ENCODE measurements around the gene MPP7.

Gene MPP7

GRCh38 chr10:28273343-28273742 is 29.5 kb downstream of the MPP7 start:
- TF ChIP-seq, protein P1, sequence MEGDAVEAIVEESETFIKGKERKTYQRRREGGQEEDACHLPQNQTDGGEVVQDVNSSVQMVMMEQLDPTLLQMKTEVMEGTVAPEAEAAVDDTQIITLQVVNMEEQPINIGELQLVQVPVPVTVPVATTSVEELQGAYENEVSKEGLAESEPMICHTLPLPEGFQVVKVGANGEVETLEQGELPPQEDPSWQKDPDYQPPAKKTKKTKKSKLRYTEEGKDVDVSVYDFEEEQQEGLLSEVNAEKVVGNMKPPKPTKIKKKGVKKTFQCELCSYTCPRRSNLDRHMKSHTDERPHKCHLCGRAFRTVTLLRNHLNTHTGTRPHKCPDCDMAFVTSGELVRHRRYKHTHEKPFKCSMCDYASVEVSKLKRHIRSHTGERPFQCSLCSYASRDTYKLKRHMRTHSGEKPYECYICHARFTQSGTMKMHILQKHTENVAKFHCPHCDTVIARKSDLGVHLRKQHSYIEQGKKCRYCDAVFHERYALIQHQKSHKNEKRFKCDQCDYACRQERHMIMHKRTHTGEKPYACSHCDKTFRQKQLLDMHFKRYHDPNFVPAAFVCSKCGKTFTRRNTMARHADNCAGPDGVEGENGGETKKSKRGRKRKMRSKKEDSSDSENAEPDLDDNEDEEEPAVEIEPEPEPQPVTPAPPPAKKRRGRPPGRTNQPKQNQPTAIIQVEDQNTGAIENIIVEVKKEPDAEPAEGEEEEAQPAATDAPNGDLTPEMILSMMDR (conservative IDR thresholded peaks at IDR 0.05; ENCODE audit: low read depth): no peak
- no peak overlapping the region for H3K27ac ChIP-seq
- no peak for DNase-seq (ENCODE audit: low spot score)
- ChIA-PET CTCF (interaction anchor here (1.1 kb wide), 1 partner anchor 18 kb away, joined by 3 read pairs; no protein-coding TSS in a partner anchor), POLR2A (ENCODE audit: low non-redundant PET) (no interaction called here)

- CTCF ChIA-PET: no interaction called here
- TF ChIP-seq, protein P1 (conservative IDR thresholded peaks at IDR 0.05; ENCODE audit: low read depth): no peak
- DNase-seq (ENCODE audit: low spot score): no peak
Observed at GRCh38 chr10:28269842-28270456, 32.9 kb downstream of the MPP7 start.

GRCh38 chr10:28266449-28267224 is 36.2 kb downstream of the MPP7 start:
- no peak overlapping the region for H3K27ac ChIP-seq
- ChIA-PET POLR2A (ENCODE audit: low non-redundant PET) (no interaction called here), CTCF (no interaction called here)
- no peak for DNase-seq (ENCODE audit: low spot score)
- TF ChIP-seq, protein P1 (conservative IDR thresholded peaks at IDR 0.05; ENCODE audit: low read depth): no peak

More at GRCh38 chr10:28269842-28270456, 32.9 kb downstream of the MPP7 start:
- POLR2A ChIA-PET (ENCODE audit: low non-redundant PET): no interaction called here
- no peak overlapping the region for H3K27ac ChIP-seq

DNA sequence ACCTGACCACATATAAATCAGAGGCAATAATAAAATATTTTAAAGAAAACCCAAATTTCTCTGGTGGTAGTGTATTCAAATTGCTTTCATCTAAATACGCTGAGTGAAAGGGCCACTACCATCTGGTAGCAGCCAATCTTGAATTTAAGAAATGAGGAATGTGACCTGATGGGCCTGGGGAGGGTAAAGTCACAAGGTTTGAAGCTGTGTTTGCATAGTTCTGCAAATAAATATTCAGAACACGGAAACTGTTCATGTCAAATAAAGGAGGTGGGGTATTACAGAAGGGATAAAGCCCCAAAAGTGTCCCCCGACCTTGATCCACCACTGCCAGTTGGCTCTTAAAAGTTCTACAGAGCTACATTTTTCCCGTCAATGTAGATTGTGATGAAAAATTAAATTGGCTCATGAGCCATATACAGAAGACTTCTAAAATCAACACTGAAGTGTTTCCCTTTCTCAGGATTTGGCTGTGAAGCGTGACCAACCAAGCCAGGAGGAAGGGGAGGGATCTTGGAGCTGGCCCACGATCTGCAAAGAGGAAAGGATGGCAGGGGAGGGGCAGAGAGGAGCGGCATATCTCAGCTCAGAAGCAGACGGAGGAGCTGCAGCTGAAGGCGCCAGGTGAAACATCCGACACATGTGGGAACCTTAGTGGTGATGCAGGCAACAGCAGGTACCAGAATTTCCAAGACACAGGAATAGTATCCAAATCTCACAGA is 39.6 kb downstream of the MPP7 start:
- no peak overlapping the region for H3K27ac ChIP-seq
- DNase-seq (ENCODE audit: low spot score): no peak
- TF ChIP-seq, protein P1 (conservative IDR thresholded peaks at IDR 0.05; ENCODE audit: low read depth): no peak
- CTCF ChIA-PET: interaction anchor here (1.3 kb wide), 1 partner anchor 118 kb away, joined by 5 read pairs; no protein-coding TSS in a partner anchor
- POLR2A ChIA-PET (ENCODE audit: low non-redundant PET): no interaction called here

GRCh38 chr10:28256776-28257175 is 46.1 kb downstream of the MPP7 start:
- ChIA-PET POLR2A (ENCODE audit: low non-redundant PET) (no interaction called here), CTCF (no interaction called here)
- TF ChIP-seq, protein P1 (conservative IDR thresholded peaks at IDR 0.05; ENCODE audit: low read depth): no peak
- DNase-seq (ENCODE audit: low spot score): peak; percentile 38
- H3K27ac ChIP-seq: no peak overlapping the region

DNA sequence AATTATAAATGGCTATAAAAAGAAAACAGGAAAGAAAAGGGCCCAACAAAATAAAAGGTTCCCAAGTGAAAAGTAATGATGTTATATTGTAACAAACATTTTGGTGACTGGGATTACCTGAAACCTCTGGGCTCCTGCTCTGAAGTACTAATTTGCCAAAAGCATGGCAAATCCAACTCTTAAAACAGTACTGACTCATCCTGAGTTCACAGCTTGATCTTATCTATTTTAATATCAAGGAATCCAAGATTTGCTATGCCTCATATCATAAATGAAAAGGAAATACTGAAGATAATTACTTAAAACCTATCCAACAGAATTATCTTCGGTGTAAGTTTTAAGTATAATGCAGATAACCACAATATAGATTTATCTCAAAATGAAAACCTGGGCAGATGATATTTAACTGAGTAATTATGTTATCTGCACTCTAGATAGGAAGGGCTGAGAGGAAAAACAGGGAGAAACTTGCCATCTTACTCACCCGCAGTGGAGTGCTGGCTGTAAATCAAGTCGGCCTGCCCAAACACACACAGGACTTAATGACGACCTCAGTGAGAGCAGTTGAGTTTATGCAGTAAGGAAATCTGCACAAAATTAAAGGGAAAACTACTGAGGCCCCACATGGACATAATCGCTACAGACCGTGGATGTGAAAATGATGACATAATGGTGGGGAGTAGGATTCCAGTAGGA is 48.4 kb downstream of the MPP7 start:
- POLR2A ChIA-PET (ENCODE audit: low non-redundant PET): interaction anchor here (0.9 kb wide), 1 partner anchor 139 kb away, joined by 3 read pairs; no protein-coding TSS in a partner anchor
- DNase-seq (ENCODE audit: low spot score): peak; percentile 81
- TF ChIP-seq, protein P1 (conservative IDR thresholded peaks at IDR 0.05; ENCODE audit: low read depth): no peak
- H3K27ac ChIP-seq: peak overlapping the region; percentile 82
- CTCF ChIA-PET: interaction anchor here (0.7 to 2.0 kb wide), 3 partner anchors 19 to 139 kb away, joined by 3 to 6 read pairs (median 4); no protein-coding TSS in a partner anchor
